Natural killer cell (primary cell): ENCODE data around the gene ZNF224. TPM values are rescaled to one million over a fixed set of nuclear protein-coding genes. Genes with fewer than 3 reads are reported as not detected.

Experiments
- ATAC-seq, 3 donors: fragments of 150-1000 bp in 2 of 3; fragments of 200-7000 bp in 1 of 3; cut with Tn5 transposase; 1 replicate in 1 of 3; 2 replicates in 2 of 3; pipeline ENCODE4 v1.10.0; 2021; ENCODE audit warnings: mild to moderate bottlenecking in 2 of 3, moderate library complexity in 2 of 3
- DNase-seq, 2 donors: peaks; one replicate each; pipeline versions ENCODE4 v3.0.0 to v3.0.0-alpha.2; 2013 to 2021; ENCODE audit warnings: mixed read lengths in 1 of 2
- H3K27ac ChIP-seq: one replicate; pipeline ENCODE4 v1.5.1; 2013; ENCODE audit warnings: mild to moderate bottlenecking, low read length
- H3K27me3 ChIP-seq: one replicate; pipeline ENCODE4 v1.6.1; 2013; ENCODE audit warnings: low read length; ENCODE audit not compliant: control insufficient read depth, insufficient read depth
- H3K36me3 ChIP-seq: one replicate; pipeline ENCODE4 v1.6.1; 2013; ENCODE audit warnings: low read length; ENCODE audit not compliant: control insufficient read depth, insufficient read depth
- H3K4me1 ChIP-seq: one replicate; pipeline ENCODE4 v1.6.1; 2013; ENCODE audit warnings: low read length; ENCODE audit not compliant: control insufficient read depth, insufficient read depth
- H3K4me3 ChIP-seq: one replicate; pipeline ENCODE4 v1.5.1; 2013; ENCODE audit warnings: low read length
- H3K9me3 ChIP-seq: one replicate; pipeline ENCODE4 v1.6.1; 2013; ENCODE audit warnings: low read length; ENCODE audit not compliant: control insufficient read depth, insufficient read depth
- H3K27ac Mint-ChIP-seq, 2 donors: one replicate each; pipeline ENCODE4 v1.8.0; 2022; ENCODE audit warnings: mild to moderate bottlenecking in 2 of 2, mixed read lengths in 2 of 2, moderate library complexity in 1 of 2
- H3K27me3 Mint-ChIP-seq, 2 donors: one replicate each; pipeline ENCODE4 v1.8.0; 2022; ENCODE audit warnings: low read depth in 2 of 2, mixed read lengths in 2 of 2
- H3K36me3 Mint-ChIP-seq: one replicate; pipeline ENCODE4 v1.8.0; 2022; ENCODE audit warnings: mixed read lengths
- H3K4me1 Mint-ChIP-seq, 2 donors: one replicate each; pipeline ENCODE4 v1.8.0; 2022; ENCODE audit warnings: mixed read lengths in 2 of 2
- H3K4me3 Mint-ChIP-seq: one replicate; pipeline ENCODE4 v1.8.0; 2022; ENCODE audit warnings: mild to moderate bottlenecking, moderate library complexity, mixed read lengths
- H3K9me3 Mint-ChIP-seq, 2 donors: one replicate each; pipeline ENCODE4 v1.8.0; 2022; ENCODE audit warnings: mixed read lengths in 2 of 2
- CTCF ChIP-seq: fragments of 200-600 bp; IDR thresholded peaks from one replicate; pipeline ENCODE4 v1.8.0; 2022; ENCODE audit warnings: antibody characterized with exemption
- WGBS: methylation state at CpG from one replicate; pipeline ENCODE4 v1.1.7; 2013; ENCODE audit warnings: missing lambda C conversion rate; ENCODE audit not compliant: insufficient coverage; 5-methylcytosine and 5-hydroxymethylcytosine counted together
- intact Hi-C: fragments of 100-400 bp; cut with micrococcal nuclease; formaldehyde crosslinking; loops from one replicate; pipeline ENCODE4 v1.14.2; 2022
- total RNA-seq, 4 donors: library from RNA; stranded (reverse); fragments of 120-200 nt in 1 of 4; gene quantifications; one replicate each; pipeline versions ENCODE4 v1.2.3 to v1.2.4, GENCODE V29; 2013 to 2022

The ZNF224 gene
- total RNA-seq, 3 donors from 2014 or later (not counting 1 experiment from before 2014, with no cell fraction given), result 52.2 to 57.6 (median 56.0) TPM

- DNase-seq, result peak in 1 of 2 donors; percentile 18
- ATAC-seq, result peak; percentile 3 to 23 (median 16)
- WGBS, result 21% methylated on average over 13 of the region's 13 CpGs
- peaks cover 2% of the 10 kb centered on the region for H3K36me3 ChIP-seq
- intact Hi-C loops, result no loop called here
- peak overlapping the region; percentile 79 for H3K4me3 ChIP-seq
- no peaks in the 10 kb centered on the region for H3K9me3 ChIP-seq
- Mint-ChIP-seq H3K27me3 (peaks cover 5 to 7% of the 10 kb centered on the region in 2 donors), H3K36me3 (peaks cover 5% of the 10 kb centered on the region), H3K9me3 (no peaks in the 10 kb centered on the region), H3K27ac (peak overlapping the region; percentile 83 to 88), H3K4me3 (peak overlapping the region; percentile 95), H3K4me1 (peaks cover 20 to 23% of the 10 kb centered on the region in 2 donors)
- peaks cover 11% of the 10 kb centered on the region for H3K4me1 ChIP-seq
- H3K27me3 ChIP-seq, result no peaks in the 10 kb centered on the region
- no peak for TF ChIP-seq CTCF
- peak overlapping the region; percentile 69 for H3K27ac ChIP-seq
Measured at GRCh38 chr19:44142059-44142433, 47.9 kb downstream of the ZNF224 start.

- Mint-ChIP-seq H3K36me3 (peaks cover 51% of the 10 kb centered on the region), H3K9me3 (peaks cover 0 to 3% of the 10 kb centered on the region in 2 donors), H3K27ac (no peak overlapping the region), H3K4me1 (no peaks in the 10 kb centered on the region), H3K4me3 (no peak overlapping the region), H3K27me3 (no peaks in the 10 kb centered on the region)
- no peak for ATAC-seq
- TF ChIP-seq CTCF, result no peak
- H3K4me3 ChIP-seq, result no peak overlapping the region
- no peaks in the 10 kb centered on the region for H3K27me3 ChIP-seq
- DNase-seq, result no peak
- peaks cover 44% of the 10 kb centered on the region for H3K36me3 ChIP-seq
- WGBS, result 95% methylated on average over 4 of the region's 4 CpGs
- H3K4me1 ChIP-seq, result no peaks in the 10 kb centered on the region
- peaks cover 2% of the 10 kb centered on the region for H3K9me3 ChIP-seq
- intact Hi-C loops, result no loop called here
- H3K27ac ChIP-seq, result no peak overlapping the region
Measured at GRCh38 chr19:44149776-44150175, 55.6 kb downstream of the ZNF224 start.

- Mint-ChIP-seq H3K36me3 (peaks cover 57% of the 10 kb centered on the region), H3K4me3 (no peak overlapping the region), H3K27me3 (no peaks in the 10 kb centered on the region), H3K27ac (no peak overlapping the region), H3K9me3 (peaks cover 2 to 6% of the 10 kb centered on the region in 2 donors), H3K4me1 (no peaks in the 10 kb centered on the region)
- H3K9me3 ChIP-seq, result peaks cover 11% of the 10 kb centered on the region
- no peak for TF ChIP-seq CTCF
- peaks cover 52% of the 10 kb centered on the region for H3K36me3 ChIP-seq
- intact Hi-C loops, result no loop called here
- 96% methylated on average over 5 of the region's 5 CpGs for WGBS
- H3K27ac ChIP-seq, result no peak overlapping the region
- DNase-seq (no peak), ATAC-seq (no peak)
- no peaks in the 10 kb centered on the region for H3K4me1 ChIP-seq
- H3K27me3 ChIP-seq, result no peaks in the 10 kb centered on the region
- no peak overlapping the region for H3K4me3 ChIP-seq
Measured at GRCh38 chr19:44151491-44151890, 57.3 kb downstream of the ZNF224 start.

GRCh38 chr19:44156475-44156874, 62.3 kb downstream of the ZNF224 start:
- H3K4me3 ChIP-seq, result no peak overlapping the region

More at GRCh38 chr19:44156475-44156874, 62.3 kb downstream of the ZNF224 start:
- no CpG with 5 or more reads among the region's 2 CpGs for WGBS
- DNase-seq (no peak), ATAC-seq (no peak)
- Mint-ChIP-seq H3K4me3 (no peak overlapping the region), H3K36me3 (peaks cover 52% of the 10 kb centered on the region), H3K27me3 (no peaks in the 10 kb centered on the region), H3K27ac (no peak overlapping the region), H3K9me3 (peaks cover 16 to 21% of the 10 kb centered on the region in 2 donors), H3K4me1 (no peaks in the 10 kb centered on the region)
- peaks cover 40% of the 10 kb centered on the region for H3K9me3 ChIP-seq
- H3K4me1 ChIP-seq, result no peaks in the 10 kb centered on the region
- no peak overlapping the region for H3K27ac ChIP-seq
- TF ChIP-seq CTCF, result no peak
- intact Hi-C loops, result no loop called here
- H3K27me3 ChIP-seq, result no peaks in the 10 kb centered on the region
- H3K36me3 ChIP-seq, result peaks cover 37% of the 10 kb centered on the region
